H1 (cell line): ENCODE measurements around the gene OSBPL3. TPM values are rescaled to one million over a fixed set of nuclear protein-coding genes. Genes with fewer than 3 reads are reported as not detected.

Experiments used
- CTBP2 ChIP-seq: IDR thresholded peaks from 2 replicates; pipeline ENCODE4 v1.7.0; 2011; ENCODE audit warnings: borderline replicate concordance, mild to moderate bottlenecking, moderate library complexity, mixed read lengths, low read length; ENCODE audit not compliant: insufficient read depth, insufficient read length
- EZH2 ChIP-seq: fragments of 200-600 bp; sonication (generic); IDR thresholded peaks from 2 replicates; pipeline ENCODE4 v1.7.1; 2012; ENCODE audit warnings: low read depth, mild to moderate bottlenecking, moderate library complexity, low read length, inconsistent platforms; ENCODE audit not compliant: severe bottlenecking
- HDAC2 ChIP-seq, 2 experiments: fragments of 300-600 bp in 1 of 2; sonication (generic) in 1 of 2; IDR thresholded peaks; 2 replicates each; pipeline ENCODE4 v1.6.1; 2011 to 2012; ENCODE audit warnings: low read depth in 2 of 2, low read length in 2 of 2, mild to moderate bottlenecking in 2 of 2, moderate library complexity in 2 of 2, borderline replicate concordance in 1 of 2, inconsistent platforms in 1 of 2
- polyA plus RNA-seq, 7 experiments: library from polyadenylated mRNA; depleted of rRNA in 3 of 7; stranded (reverse) in 5 of 7; unstranded in 2 of 7; fragments of >200 nt in 5 of 7; fragments of 200-250 nt in 2 of 7; gene quantifications; 1 replicate in 5 of 7; 2 replicates in 1 of 7; 4 replicates in 1 of 7; pipeline versions ENCODE4 v1.2.1 to v1.2.3, GENCODE V29; 2011 to 2013; ENCODE audit warnings: missing spikeins in 2 of 7, mixed read lengths in 2 of 7
- total RNA-seq: library from RNA; stranded (reverse); fragmentation: NEBNext Ultra II Directional; extraction: Animal tissue kit (Norgen Biotek cat#: 25700); gene quantifications from 2 replicates; pipeline ENCODE4 v1.2.1, GENCODE V29; 2021

The OSBPL3 gene
- total and polyA plus RNA-seq, 2 of the 8 experiments (the other 6 are each of a cell fraction or from before 2014, with no cell fraction given) = 2.8 to 13.9 TPM

DNA sequence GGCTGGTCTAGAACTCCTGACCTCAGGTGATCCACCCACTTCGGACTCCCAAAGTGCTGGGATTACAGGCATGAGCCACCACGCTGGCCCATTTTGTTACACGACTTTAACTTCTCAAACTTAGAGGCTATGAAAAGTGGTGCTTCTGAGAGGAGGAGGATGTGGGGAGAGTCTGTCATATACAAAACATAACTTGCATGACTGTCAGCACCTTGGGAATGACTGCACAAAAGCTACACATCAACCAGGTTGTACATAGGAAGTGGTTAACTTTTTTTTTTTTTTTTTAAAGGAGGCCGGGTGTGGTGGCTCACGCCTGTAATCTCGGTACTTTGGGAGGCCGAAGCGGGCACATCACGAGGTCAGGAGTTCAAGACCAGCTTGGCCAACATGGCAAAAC lies 179.3 kb downstream of the OSBPL3 start (continued):
- no peak for TF ChIP-seq HDAC2 (IDR thresholded peaks at IDR 0.05; ENCODE audit: borderline replicate concordance in 1 of 2, low read depth in 2 of 2, low read length in 2 of 2)
- no peak for TF ChIP-seq EZH2
- TF ChIP-seq CTBP2 = no peak
